NCI-H82 treated with DMSO at 0.1 percent for 48 hours (cell line): ENCODE measurements around the gene CD8B2.
"Not testable (repeated sequence)": the region's sequence is repeated elsewhere in the genome, so short reads cannot be mapped to it uniquely, and the experiment has no call there.

Source experiments
- DNase-seq: peaks from one replicate; lab custom pipeline; 2025; ENCODE audit not compliant: unreplicated experiment; lab: John Stamatoyannopoulos, UW

The CD8B2 gene

GRCh38 chr2:106511476-106511901, 24.3 kb downstream of the CD8B2 start:
- DNase-seq: not testable (repeated sequence)

DNA sequence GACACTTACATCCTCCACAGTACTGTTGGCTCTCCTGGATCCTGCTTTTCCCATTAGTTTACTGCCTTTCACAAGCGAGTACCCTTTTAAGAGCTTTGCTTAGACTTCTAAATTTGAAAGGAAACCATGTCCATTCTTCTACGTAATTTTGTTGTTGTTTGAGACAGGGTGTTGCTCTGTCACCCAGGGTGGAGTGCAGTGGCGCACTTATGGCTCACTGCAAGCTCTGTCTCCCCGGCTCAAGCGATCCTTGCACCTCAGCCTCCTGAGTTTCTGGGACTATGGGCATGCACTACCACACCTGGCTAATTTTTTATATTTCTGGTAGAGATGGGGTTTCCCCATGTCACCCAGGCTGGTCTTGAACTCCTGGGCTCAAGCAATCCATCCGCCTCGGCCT, 24.8 kb downstream of the CD8B2 start:
- not testable (repeated sequence) for DNase-seq

DNA sequence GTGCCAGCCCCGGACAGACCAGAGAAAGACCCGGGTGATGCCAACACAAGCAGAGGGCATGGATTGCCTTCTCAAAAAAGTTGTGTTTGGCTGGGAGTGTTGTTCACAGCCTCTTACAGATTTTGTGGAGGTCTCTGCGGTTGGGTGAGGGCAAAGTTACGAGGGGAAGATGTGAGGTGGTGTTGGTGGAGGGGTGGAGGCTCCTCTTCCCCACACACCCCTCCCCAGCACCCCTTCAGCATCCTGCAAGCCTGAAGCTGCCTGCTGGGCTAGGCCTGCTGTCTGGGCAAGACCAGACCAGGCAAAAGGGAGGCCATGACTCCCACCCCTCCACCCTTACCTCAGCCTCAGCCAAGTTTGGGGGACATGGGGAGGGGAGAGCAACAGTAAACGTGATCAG, 26.2 kb downstream of the CD8B2 start:
- not testable (repeated sequence) for DNase-seq

DNA sequence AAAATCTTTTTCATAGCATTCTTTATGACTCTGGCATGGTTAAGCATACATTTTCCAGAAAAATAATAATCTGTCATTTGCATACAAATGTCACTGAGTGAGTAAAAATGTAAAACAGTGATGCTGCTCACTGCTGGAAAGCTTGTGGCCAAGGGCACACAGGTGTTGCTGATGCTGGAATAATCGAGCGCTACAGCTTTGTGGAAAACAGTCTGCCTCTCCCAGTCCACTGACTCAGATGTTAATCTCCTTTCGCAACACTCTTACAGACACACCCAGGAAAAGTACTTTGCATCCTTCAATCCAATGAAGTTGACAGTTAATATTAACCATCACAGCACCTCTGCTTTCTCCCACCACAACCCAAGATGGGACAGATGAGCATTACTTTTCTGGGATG, 27.7 kb downstream of the CD8B2 start:
- not testable (repeated sequence) for DNase-seq

DNA sequence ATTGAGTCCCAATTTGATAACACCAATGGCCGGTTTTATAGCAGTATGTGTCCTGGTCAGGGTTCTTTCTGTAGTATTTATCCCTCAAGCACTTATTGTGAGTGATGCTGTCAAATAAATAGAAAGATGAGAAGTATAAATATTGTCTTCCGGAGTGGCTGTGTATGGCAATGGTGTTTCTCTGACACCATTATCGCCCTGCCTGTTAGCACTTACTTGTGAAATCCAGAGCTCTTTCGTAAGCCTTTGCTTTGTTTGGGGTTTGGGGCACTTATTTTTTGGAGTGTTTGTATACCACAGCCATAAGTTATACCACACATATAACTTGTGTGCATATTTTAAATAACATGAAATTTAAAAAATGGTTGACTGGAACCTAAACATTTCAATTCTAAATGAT, 29.3 kb downstream of the CD8B2 start:
- DNase-seq: no peak

DNA sequence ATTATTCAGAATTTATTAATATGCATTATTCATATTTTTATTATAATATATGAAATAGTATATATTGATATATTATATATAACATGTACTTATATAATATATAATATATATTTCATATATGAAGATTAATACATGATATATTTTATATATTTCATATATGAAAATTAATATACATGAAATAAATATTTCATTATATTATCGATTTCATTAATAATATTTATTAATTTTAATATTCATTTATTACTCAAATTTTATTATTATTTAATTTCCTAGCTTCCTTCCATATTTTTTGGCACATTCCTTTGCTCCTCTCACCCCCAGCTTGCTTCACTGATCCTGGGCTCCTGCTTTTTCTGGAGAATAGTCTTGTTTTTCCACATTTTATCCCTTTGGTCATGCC, 29.7 kb downstream of the CD8B2 start:
- no peak for DNase-seq

DNA sequence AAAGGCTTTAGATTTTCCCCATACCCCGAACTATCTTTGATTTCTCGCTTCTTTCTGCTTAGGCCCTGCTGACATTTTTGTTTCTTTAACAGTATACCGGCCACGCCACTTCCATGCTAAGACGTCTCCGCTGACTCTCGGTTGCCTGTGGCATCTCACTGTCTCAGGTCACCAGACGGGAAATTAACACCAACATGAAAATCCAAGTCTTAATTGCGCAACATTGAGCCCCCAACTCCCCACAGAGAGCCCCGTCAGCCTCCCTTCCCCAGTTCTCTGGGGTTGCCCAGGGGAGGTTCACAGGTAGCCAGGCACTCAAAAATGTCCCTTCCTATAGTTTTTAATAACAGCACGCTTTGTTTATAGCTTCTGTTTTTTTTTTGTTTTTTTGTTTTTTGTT, 30.2 kb downstream of the CD8B2 start:
- no peak for DNase-seq

DNA sequence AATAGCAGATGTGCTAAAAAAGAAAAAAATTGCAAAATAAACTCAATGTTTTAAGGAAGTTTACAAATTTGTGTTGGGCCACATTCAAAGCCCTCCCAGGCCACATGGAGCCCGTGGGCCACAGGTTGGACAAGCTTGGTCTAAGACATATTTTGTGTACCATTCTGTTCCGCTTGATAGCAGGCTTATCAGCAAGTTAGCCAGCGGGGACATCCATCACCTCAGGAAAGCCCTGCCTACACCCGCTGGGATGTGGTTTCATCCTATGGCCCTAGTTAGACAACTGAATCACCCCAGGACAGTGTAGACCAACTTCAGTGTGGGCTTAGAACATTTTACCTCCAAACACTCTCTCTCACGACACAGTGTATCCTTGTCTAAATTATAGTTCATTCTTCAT, 32.6 kb downstream of the CD8B2 start:
- DNase-seq: no peak

DNA sequence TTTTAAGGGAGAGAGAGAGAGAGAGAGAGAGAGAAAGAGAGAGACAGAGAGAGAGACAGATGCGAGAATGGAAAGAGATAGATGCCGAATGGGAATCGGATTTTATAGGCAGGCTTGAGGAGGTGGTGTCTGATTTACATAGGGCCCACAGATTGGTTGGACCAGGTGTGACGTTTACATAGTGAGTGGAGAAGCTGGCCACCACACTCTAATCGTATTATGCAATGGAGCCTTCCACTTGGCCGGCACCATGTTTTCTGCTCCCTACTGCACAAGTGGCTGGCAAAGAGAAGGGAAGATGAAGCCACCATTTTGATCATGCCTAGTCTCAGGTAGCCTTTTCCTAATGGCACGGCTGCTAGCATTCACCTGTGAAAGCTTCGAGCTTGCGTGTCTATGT, 33.9 kb downstream of the CD8B2 start:
- DNase-seq: no peak

DNA sequence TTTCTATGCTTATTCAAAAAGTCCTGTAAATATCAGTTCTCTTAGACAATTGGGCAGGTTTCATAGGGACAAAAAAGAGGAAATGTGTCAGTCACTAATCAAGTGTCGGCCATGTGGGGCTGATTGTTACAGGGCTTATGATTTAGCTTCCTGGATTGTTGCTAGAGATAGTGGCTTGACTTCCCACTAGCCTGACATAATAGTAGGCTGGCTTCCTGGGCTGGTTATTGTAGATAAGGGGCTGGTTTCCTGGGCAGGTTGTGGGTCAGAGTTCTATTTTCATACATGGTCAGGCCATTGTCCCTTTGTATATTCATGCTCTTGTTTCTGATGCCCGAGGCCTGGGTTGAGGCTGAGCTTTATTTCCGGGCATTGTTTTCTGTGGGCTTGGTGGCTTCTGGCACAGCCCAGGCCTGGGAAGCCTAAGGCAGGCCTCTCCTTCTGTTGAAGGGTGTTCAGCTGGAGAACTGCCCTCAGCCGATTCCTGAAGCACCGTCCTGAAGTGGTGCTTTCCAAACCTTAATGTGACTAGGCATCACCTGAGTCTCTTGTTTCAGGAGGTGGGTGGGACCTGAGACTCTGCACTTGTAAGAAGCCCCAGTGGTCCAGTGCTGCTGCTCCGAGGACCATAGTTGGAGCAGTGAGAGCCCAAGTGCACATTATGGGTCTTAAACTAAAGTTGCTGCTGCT, 37.0 kb downstream of the CD8B2 start:
- DNase-seq: no peak

- DNase-seq: no peak
Observed at GRCh38 chr2:106530866-106531265, 43.7 kb downstream of the CD8B2 start.

DNA sequence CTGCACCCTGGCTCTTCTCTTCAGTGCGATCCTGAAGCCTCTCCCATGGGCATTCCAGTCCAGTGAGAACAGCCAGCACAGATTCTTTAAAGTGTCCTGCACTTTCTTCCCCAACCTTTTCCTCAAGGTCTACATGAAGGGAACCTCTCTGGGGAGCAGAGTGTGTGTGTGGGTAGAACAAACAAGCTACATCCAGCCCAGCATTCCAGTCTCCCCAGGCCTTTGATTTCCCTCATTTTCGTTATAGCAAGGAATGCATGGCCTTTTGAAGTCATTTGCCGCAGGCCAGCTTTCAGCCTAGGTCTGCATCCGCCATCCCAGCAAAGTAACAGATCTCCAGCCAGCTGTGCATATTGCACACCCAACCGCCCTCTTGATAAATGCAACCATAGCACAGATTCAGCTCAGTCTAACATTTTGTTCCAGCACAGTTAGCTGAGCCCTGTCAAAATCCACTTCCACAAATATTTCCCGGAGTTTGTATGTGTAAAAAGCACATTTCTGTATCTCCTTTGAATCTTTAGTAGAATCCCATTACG, 44.6 kb downstream of the CD8B2 start:
- no peak for DNase-seq

DNA sequence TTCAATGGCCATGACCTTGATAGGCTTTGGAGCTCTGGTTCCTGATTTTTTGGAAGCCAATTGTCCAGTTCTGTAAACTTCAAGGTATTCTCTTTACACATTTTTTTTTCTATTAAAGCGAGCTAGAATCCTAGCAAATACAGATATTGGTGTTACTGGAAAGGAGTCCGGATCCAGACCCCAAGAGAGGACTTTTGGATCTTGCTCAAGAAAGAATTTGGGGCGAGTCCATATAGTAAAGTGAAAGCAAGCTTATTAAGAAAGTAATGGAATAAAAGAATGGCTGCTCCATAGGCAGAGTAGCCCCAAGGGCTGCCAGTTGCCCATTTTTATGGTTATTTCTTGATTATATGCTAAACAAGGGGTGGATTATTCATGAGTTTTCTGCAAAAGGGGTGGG, 45.1 kb downstream of the CD8B2 start:
- no peak for DNase-seq

DNA sequence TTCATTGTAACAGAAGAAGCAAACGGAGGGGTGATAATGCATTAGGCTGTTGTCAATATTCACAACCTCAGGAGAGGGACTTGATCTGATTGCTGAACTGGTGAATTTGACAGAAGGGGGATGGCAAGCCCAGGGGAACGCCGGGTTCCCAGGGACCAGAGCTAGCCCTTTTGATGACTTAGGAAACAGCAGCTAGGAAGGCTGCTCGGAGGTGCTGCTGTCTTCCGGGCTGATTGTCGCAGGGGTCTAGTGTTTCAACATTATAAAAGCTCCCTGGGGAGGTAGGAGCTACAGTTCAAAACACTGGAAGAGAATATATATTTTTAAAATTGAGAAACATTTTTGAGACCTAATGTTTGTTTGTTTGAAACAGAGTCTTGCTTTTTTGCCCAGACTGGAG, 47.3 kb downstream of the CD8B2 start:
- no peak for DNase-seq

DNA sequence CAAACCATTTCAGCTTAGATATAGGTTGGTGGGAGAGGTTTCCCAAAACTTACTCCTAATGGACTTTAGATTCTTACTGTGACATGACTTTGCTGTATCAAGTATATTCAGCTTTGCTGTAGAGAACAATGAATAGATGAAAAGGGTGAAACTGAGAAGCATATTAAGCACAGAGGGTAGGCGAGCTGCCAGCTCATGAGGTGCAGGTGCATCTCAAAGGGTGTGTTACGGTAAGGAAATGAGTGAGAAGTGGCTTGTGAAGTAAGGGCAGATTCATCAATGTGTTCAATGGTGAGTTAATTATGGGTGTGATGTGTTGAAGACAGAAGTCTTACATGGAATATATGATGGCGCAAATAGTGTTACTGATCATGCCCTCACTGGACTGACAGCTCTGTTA, 49.3 kb downstream of the CD8B2 start:
- DNase-seq: no peak

DNA sequence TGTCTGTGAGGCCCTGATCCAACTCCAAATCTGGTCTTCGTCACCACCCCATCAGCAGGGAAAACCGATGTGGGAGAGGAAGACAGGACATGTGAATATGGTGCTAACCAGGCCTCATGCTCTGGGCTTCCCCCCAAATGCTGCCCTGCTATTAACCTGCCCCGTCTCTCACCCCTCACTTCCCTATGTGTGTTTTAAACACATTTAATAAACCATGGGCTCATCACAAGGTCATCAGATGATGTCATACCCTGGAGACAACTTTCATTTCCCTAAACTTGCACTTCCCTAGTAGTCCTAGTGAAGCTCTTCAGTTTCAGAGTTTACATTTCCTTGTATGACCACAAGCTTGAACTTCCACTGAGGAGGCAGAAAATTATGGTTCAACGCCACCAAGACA, 49.9 kb downstream of the CD8B2 start:
- DNase-seq: no peak

- DNase-seq: no peak
Observed at GRCh38 chr2:106537791-106538191, 50.6 kb downstream of the CD8B2 start.

- DNase-seq: no peak
Observed at GRCh38 chr2:106540886-106541285, 53.7 kb downstream of the CD8B2 start.

GRCh38 chr2:106541333-106541732, 54.2 kb downstream of the CD8B2 start:
- no peak for DNase-seq

DNA sequence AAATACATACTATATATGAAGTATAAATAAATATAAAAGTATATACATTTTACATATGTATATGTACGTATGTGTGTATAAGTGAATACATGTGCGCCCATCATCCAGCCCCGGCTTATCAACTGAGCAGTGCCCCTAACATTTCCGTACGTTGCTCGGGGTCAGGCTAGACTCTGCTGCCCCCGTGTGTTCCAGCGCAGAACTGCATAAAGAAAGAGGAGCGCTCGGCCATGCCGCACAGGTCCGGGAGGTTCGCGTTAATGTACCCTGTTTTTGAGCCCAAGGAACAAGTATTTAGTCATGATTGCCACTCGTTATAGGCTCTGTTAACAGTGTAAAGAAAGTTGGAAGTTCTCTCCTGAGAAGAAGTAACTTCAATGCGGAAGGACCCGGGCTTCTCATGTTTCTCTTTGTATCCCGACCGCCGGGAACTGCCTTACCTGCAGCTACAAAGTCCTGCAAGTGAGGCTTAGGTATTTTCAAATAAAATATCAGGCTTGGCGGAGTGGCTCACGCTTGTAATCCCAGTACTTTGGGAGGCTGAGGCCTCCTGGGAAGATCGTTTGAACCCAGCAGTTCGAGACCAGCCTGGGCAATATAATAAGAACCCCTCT, 55.7 kb downstream of the CD8B2 start:
- peak; percentile 49 for DNase-seq

DNA sequence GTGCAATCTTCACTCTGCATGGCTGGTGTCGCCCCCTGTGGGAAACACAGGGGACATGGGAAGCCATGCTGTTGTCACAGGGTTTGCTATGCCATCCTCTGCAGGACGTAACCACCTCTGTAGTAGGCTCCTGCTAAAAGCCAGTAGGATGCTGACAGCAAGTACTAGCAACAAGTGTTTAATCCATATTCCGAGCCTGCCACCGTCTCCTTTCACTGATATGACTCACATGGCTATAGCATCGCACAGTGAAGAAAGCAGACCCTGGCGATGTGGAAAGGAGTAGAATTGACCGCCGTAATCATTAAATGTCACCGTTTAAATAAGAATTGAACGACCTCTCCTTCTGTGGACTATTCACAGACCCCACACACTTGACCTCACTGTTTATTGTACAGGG, 57.8 kb downstream of the CD8B2 start:
- DNase-seq: no peak

- DNase-seq: no peak
Observed at GRCh38 chr2:106546391-106546990, 59.3 kb downstream of the CD8B2 start.
